GM19238 (cell line): ENCODE data around the gene PDGFRB.

ENCODE experiments used
- DNase-seq: peaks from one replicate; pipeline ENCODE4 v3.0.0; 2011; ENCODE audit warnings: low spot score; ENCODE audit not compliant: insufficient read length

The PDGFRB gene

GRCh38 chr5:150146235-150146634 is 9.4 kb downstream of the PDGFRB start:
- no peak for DNase-seq

- no peak for DNase-seq
These were observed 10.8 kb downstream of the PDGFRB start for GRCh38 chr5:150144879-150145278.

DNA sequence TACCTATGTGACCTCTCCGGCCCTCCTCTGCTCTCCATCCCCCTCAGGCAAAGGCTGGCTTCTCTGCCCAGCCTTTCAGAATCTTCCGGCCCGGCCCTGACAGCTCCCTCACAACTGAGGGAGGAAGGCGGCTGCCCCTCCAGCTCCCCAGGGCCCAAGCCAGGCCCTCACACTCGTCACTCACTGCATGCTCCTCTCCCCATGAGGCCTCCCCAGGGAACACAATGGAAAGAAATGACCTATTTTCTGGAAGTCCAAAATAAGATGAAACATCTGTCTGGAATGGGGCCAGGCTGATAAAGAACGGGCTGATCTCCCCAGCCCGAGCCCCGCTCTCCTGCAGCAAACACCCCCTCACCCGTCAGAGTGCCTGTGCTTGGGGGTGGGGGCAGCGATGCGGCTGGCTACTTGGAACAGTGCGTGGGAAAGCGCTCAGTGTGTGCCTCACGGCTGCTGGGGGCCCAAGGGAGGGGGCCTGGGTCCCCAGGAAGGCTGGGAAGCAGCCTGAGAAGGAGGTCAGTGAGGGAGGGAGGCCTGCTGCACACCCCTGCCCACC is 11.3 kb downstream of the PDGFRB start:
- DNase-seq: no peak

DNA sequence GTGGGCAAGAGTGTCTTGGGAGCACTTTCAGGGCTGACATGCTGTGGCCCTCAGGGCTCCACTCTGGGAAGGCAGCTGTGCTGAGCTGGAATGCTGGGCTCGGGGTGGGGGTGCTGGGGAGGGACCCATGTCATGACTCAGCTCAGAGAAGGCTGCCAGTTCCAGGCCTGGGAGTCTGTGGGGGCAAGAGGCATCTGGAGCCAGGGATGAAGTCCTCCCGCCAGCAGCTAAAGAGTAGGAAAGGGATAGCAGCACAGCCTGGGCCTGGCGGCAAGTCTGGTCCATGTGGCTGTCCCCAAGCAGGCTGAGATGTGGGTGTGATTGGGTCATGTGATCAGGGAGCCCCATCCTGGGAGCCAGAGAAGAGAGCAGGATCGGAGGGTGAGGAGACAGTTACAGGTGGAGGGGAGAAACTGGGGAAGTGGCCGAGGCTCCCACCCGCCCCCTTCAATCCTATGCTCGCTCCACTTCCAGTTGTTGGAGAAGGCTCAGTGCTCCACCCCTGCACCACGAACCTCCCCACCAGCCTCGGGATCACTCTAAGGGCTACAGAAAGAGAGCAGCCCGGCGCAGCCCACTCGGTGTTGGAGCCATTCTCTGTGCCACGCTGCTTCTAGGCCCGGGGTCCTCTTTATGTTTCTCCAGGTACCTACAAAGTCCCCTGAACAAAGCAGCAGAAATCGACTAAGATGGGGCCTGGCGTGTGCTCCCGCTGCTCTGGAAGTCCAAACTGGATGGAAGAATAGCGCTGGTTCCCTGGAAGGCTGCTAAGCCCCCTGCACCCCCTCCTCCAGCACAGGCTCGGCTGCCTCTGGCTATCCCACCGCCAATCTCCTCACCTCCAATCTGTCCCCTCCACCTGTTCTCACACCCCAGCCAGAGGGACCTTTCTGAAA is 12.0 kb downstream of the PDGFRB start:
- DNase-seq: no peak

- DNase-seq: no peak
These were observed 12.7 kb downstream of the PDGFRB start for GRCh38 chr5:150142959-150143349.

- DNase-seq: no peak
These were observed 13.3 kb downstream of the PDGFRB start for GRCh38 chr5:150142185-150142958.

- DNase-seq: no peak
These were observed 14.0 kb downstream of the PDGFRB start for GRCh38 chr5:150141544-150142184.

- DNase-seq: no peak
These were observed 14.8 kb downstream of the PDGFRB start for GRCh38 chr5:150140830-150141229.

DNA sequence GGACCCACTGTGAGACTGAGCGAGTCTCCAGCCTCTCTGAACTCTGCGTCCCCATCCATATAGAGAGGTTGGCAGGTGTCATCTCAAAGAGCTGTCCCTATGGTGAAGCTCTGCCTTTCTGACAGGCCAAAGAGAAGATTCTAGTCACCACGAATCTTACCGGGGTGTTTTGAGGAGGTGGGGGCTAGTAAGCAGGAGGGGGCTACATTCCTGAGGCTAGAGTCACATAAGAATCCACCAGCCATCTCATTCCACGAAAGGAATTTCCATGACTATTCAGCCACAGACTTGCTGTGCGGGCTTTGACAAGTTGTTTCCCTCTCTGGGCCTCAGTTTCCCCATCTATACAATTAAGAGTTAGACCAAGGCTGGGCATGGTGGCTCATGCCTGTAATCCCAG is 16.3 kb downstream of the PDGFRB start:
- DNase-seq: no peak

DNA sequence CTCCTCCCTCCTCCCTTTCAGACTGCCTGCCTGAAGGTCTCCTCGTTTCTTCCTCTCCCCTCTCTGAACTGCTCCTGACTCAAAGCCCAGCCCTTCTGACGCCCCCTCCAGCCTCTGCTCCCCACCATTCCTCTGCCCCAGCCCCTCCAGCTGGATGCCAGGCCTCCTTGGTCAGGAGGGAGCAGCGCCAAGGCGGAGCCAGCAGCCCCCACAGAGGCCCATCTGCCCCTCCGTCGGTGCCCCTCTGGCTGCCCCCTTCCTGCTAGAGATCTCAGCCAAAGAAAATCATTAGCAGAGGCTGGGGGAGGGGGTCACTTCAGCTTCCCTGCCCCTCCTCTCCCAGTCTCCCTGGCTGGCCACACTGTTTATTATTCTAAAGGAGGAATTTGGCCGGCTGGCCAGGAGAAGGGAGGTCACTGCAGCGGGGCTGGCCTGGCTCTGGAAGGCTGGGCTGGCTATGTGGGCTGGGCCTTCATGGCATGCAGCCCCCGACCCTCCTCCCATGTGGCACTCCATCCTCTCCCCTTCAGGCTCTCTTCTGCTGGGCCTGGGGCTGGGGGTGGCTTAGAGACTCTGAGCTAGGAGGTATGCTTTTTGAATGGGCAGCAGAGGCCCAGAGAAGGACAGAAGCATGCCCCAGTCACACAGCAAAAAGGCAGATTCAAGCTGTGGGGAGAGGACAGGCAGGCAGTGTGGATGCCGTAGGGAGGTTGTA is 16.9 kb downstream of the PDGFRB start:
- no peak for DNase-seq

DNA sequence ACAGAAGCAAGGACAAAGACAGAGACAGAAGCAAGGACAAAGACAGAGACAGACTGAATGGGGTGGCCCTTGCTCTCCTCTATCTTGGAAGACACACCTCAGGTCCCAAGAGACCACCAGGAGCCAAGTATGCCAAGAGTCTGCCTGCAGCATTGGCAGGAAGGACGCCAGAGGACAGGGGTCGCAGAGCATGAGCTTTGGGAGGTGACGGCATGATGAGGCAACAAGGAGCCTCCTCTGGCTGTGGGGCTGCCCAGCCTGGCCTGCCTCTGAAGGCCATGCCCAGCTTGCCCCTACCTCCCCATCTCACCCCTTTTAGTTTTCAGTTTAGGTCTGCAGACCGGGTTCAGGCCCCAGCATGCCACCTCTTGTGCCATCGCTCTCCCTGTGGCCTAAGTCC is 17.6 kb downstream of the PDGFRB start:
- no peak for DNase-seq

- DNase-seq: no peak
These were observed 18.3 kb downstream of the PDGFRB start for GRCh38 chr5:150137168-150137957.

DNA sequence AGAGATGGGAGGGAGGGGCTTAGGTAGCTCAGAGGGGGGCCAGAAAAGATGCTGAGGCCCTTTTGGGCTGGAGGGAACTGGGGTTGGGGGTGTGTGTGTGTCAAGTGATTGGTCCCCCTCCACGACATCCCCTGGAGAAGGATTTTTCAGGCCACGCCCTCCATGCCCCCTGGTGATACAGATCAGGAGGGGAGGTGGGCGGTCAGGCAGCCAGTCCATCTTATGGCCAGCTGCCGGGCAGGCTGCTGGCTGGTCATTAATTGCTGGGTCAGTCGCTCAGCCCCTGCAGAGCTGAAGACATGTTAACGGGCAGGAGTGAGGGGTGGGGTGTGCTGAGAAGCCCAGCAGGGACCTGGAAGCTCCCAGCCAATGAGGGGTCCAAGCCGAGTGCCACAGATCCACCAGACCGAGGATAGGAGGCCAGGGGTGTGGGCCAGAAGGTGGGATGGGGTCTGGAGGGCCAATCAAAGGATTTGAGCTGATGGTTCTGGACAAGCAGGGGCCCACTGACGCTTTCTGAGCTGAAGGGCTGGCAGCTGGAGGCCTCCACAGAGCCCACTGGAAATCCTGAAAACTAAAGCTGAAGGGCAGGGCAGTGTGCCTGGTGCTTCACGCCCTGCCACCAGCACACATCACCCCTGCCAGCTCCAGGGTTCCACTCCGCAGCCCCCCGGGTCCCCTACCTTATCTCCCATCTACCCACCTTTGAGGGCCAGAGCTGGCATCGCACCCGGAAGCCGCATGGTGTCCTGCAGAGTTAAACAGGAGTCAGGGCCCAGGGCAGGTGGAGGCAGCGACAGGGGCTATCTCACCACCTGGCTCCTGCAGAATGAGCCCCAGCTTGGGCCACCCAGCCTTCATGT is 19.1 kb downstream of the PDGFRB start:
- no peak for DNase-seq

GRCh38 chr5:150135557-150136304 is 19.9 kb downstream of the PDGFRB start:
- no peak for DNase-seq

GRCh38 chr5:150134198-150134588 is 21.5 kb downstream of the PDGFRB start:
- no peak for DNase-seq

DNA sequence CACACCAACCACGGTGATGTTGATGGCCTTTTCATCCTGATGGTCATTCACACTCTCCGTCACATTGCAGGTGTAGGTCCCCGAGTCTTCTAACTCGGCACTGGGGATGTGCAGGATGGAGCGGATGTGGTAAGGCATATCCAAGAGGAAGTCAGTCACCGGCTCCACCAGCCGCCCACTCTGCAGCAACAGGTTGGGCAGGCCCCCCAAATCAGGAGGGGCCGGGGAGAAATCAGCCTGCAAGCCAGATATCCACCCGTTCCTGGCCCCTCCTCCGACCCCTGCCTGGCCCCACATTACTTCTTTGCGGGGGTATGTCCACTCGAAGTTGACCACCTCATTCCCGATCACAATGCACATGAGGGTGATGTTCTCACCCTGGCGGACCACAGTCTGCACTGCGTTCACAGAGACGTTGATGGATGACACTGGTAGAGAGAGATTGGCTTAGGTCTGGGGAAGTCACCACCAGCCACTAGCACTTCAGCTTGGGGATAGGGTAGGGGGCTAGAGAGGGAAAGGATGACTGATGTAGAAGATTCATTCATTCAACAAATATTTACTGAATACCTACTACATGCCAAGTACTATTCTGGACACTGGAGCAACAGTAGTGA is 22.0 kb downstream of the PDGFRB start:
- no peak for DNase-seq

GRCh38 chr5:150132740-150133139 is 22.9 kb downstream of the PDGFRB start:
- no peak for DNase-seq

DNA sequence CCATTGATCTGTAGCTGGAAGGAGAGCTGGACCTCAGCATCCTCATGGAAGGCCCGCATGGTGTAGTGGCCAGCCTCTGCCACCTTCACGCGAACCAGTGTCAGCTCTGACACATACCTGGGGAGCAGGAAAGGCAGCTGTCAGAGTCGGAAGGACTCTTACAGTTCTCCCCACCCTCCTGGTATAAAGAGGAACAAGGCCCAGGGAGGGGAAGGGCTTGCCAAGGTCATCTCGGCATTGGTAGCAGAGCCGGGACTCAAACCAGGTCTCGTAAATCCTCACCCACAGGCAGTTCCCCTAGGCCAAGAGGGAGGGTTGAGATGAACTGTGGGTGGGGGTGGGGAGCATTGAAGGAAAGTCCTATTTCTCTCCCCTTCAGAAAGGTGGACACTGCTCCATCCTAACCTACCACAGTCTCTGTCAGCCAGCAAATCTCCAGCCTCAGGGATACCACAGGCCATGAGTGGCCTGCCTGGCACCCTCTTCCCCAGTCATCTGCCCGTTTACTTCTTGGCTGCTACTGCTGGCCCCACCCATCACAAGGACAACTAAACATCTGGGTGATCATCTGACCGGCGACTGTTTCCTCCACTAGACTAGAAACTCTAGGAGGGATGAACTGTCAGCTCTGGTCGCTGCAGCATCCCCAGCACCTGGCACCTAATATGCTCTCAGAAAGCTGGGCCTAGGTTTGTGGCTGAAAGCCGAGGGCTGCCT is 23.5 kb downstream of the PDGFRB start:
- no peak for DNase-seq
